GM19468 (cell line): ENCODE data around the gene INPP5E.

Experiments used
- ATAC-seq: cut with Tn5 transposase; IDR thresholded peaks from one replicate; pipeline ENCODE4 v1.9.1; 2021; ENCODE audit warnings: mild to moderate bottlenecking, moderate library complexity, moderate number of reproducible peaks; ENCODE audit not compliant: unreplicated experiment; ENCODE audit errors: extremely low read depth

INPP5E gene

GRCh38 chr9:136439481-136440408 lies at the start of gene INPP5E:
Gene INPP5E, minus strand, starts transcription at chr9:136439845. Its CDS starts 426 bp downstream, at chr9:136439419.
- ATAC-seq, result peak; percentile 17

DNA sequence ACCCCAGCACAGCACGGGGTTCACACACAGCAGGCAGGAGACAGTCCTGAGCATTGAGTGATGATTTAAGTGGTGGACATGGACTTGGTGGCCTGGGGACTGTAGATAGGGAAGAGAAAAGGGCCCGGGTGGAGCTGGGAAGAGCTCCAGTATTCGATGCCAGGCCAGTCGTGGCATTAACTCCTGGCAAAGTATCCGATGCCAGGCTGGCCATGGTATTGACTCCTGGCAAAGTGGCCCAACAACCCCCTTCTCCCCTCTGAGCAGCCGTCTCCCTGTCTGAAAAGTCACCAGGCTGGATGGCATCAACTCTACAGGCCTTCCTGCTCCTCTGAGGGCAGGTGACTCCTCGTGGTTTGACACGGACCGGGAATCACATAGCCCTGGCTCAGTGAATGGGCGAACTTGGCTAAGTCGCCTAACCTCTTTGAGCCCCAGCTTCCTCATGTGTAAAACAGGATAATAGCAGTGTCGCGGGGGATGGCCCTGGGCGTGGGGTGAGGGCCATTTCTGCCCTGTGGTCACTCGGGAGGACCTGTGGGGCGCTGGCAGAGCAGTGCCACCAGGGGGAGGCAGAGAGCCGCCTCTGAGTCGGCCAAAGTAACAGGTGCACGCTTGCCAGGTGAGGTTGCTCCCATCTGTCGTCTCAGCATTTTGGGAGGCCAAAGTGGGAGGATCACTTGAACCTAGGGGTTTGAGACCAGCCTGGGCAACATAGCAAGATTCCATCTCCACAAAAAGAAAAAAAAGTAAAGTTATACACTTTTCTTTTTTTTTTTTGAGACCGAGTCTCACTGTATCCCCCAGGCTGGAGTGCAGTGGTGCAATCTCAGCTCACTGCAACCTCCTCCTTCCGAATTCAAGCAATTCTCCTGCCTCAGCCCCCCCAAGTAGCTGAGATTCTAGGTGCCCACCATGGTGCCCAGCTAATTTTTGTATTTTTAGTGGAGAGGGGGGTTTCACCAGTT lies 48.9 kb upstream of the INPP5E start:
- ATAC-seq, result no peak

DNA sequence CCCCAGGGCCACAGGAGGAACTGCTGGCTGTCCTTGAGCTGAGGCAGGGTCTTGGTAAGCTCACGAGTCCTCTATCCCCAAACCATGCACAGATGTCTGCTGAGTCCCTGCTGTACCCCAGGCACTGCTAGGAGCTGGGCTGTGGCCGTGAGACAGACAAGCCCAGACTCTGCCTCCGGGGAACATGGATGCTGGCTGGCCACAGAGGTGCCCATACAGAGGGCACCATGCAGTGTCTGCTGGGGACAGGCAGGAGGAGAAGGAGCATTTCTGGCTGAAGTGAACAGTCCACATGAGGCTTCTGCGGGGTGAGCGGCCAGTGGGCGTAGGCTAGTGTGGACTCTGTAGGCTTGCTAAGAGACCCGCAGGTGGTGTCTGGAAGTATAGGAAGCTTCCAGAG lies 48.0 kb upstream of the INPP5E start:
- no peak for ATAC-seq

DNA sequence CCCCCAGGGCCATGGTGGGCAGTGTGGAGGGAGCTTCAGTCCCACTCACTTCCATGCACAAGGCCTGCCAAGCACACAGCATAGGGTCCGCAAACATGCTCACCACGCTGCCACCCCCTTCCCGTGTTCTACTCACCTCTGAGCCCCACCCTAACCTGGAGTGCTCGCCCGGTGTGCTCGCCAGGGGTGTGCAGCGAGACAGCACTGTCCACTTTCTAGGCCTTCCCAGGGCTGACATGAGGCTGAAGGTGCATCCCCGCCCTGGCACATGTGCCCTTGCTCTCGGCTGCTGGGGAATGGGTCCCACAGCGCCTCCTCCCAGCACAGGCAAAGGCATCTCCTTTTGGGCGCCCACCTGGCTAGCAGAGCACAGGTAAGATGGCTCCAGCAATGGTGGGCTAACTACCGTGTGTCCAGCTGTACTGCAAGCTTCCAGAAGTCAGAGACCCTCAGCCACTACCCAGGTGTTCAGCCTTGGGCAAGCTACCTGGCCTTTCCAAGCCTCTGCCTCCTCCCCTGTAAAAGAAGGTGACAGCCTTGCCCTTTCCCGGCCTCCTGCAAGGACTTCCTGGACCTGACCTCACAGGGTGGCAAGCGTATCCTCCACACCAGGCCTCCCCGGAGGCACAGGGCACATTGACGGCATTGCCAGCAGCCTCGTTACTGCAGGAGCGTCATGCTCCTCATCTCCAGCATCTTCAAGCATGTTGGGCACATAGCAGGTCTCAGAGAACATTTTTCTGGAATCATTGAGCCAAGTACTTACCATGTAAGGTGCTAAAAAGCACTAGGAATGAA lies 47.4 kb upstream of the INPP5E start:
- ATAC-seq, result no peak

DNA sequence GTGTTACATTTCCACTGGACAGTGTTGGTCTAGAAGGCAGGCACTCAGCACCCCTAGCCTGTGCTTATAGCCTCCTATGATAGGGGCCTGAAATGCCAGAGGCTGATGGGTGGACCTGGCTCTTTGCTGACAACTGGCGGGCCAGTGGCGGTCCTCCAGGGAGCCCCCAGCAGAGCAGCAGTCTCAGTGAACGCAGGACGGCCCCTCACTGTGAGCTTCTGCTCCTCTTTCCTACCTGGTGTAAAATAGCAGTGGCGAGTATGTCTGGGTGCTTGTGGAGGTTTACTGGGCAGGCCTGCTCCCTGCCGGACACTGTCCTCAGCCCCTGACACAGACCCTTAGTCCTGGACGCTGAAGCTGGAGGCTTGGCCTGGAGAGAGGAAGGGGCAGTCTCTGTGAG lies 46.5 kb upstream of the INPP5E start:
- ATAC-seq, result no peak

GRCh38 chr9:136485049-136486045 lies 45.7 kb upstream of the INPP5E start:
- no peak for ATAC-seq

DNA sequence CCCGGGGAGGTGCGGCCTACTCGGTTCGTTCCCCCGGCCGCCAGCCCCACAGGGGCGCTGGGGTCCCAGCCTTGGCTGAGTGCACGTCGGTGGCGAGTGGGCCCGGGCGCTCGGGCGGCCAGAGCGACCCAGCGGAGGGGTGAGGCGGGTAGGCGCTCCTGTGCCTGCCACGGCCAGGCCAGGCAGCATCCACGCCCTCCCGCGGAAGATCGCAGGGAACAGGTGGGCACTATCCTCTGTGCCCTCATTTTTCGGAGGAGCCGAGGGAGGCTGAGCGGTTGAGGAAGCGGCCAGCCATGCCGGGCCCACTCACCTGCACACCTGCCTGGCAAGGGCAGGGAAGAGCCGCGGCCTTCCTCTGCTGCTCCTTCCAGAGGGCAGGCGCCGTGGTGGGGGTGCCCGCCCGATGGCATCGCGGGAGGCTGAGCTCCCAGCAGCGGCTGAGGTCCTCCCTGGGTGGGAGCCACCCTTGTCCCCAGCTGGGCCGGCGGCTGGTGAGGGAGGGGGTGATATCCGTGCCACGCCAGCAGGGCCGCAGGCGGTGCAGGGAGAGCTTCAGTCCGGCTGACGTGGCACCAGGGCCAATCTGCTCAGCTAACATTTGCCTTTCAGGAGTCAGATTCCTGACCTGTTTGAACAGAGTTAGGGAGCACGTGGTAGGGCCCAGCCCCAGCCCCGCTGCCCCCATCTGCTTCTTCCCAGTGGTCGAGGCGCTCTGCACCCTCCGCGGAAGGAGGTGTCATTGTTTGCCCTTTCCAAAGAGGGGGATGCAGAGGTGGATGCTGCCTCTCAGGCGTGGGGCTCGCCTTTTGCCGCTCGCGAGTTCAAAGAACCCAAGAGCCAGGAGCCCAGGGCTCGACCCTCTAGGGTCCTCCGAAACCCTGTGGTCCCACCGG lies 44.8 kb upstream of the INPP5E start:
- no peak for ATAC-seq

- peak; percentile 67 for ATAC-seq
These were observed 44.0 kb upstream of the INPP5E start for GRCh38 chr9:136483589-136484152.

DNA sequence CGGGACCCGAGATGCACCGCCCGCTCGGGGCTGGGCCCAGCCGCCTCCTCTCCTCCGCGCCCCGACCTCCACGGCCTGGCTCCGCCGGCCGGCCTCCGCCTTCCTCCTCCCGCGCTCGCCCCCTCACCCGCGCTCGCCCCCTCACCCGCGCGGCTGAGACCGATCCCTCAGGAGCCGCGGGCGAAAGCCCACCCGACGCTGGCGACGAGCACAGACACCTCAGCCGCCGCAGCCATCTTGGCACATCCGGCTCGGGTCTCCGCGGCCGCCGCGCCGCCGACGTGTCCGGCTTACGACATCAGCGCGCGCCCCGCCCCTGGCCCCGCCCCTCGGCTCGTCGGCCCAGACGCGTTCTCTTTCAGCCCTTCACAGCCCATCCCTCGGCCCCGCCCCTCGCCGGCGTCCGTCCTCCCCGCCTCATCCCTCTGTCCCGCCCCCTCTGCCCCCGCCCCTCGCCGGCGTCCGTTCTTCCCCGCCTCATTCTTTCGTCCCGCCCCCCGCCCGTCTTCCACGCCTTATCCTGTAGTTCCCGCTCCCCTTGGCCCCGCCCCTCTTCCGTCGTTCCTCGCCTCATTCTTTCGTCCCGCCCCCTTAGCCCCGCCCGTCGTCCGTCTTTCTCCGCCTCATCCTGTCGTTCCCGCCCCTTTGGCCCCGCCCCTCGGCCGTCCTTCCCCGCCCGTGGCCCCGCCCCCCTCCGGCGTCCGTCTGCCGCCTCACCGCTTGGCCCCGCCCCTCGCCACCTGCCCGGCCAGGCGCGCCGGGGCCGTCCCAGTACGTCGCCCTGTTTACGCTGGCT lies 43.3 kb upstream of the INPP5E start, which contains the start of gene SEC16A:
TSS of gene SEC16A (minus strand) at position 248 of the 796 bp plus-strand sequence. CDS start 5,425 bp downstream, outside the sequence.
- ATAC-seq, result peak; percentile 13

DNA sequence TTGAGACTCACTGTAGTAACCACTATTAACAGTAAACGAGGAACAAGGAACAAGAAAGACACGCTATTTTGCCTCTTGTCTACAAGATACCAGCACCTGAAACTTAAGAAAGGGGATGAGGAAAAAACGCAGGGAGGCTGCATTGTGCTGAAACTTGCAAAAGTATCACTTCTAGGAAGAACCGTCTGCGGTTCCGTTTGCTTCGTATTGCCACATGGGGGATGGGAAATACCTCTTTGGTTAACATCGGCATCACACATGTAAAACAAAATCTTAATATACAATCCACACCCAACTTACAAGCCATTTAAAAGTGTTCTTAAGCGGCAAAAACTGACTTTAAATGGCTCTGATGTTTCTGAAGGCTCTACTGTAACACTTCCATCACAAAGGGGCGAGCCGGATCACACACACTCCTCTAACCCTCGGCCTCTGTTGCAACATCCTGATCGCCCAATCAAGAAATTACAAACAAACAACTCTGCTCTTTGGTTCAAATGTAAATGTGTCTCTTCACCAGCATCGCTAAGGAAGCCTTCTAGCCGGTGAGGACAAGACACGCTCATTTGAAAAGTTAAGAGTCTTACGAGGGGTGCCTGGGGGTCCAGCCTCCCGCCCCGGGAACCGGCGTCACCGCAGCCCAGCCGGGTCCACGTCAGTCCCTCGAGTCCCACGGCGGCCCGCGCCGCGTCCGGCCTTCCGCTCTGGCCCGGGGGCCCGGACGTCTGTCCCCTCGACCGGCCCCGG lies 42.6 kb upstream of the INPP5E start:
- ATAC-seq, result no peak

DNA sequence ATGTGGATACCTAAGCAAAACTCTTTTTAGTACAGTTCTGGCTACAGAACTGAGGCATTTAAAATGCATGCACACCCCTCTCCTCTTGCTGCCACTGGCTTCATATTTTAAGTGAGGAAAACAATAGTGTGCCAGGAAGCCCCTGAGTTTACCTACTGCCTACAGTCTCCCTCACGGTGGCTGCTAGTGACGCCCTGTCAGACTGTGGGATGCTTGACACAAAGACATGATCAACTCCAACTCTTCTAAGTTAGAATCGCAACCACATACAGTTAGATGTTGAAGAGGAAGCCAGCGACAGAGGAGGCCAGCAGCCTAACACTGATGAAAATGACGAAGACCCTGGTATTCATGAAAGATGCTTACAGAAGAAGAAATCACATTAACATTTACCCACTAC lies 41.9 kb upstream of the INPP5E start:
- no peak for ATAC-seq

- no peak for ATAC-seq
These were observed 36.9 kb upstream of the INPP5E start for GRCh38 chr9:136476369-136477150.

GRCh38 chr9:136474974-136475865 lies 35.6 kb upstream of the INPP5E start:
- no peak for ATAC-seq

GRCh38 chr9:136474021-136474640 lies 34.5 kb upstream of the INPP5E start:
- no peak for ATAC-seq
